ENCODE results near the gene BMP8B. TPM values are rescaled to one million over a fixed set of nuclear protein-coding genes. Genes with fewer than 3 reads are reported as not detected.

BMP8B gene
- total RNA-seq, 3 donors from 2014 or later (not counting 1 experiment from before 2014, with no cell fraction given): 2.8 to 4.3 (median 3.6) TPM

- no peak for TF ChIP-seq CTCF (IDR thresholded peaks at IDR 0.05)
- no peak overlapping the region for H3K27ac Mint-ChIP-seq
- no peak overlapping the region for H3K4me3 Mint-ChIP-seq
- H3K36me3 Mint-ChIP-seq: peaks cover 35% of the 10 kb centered on the region
- no peaks in the 10 kb centered on the region for H3K9me3 ChIP-seq (ENCODE audit: control insufficient read depth, insufficient read depth, low read length)
- peaks cover 9 to 14% of the 10 kb centered on the region in 2 donors for H3K4me1 Mint-ChIP-seq
- no peaks in the 10 kb centered on the region for H3K27me3 Mint-ChIP-seq (ENCODE audit: low read depth in 2 of 2)
- 97% methylated on average over 7 of the region's 7 CpGs for WGBS (ENCODE audit: insufficient coverage)
- no peak overlapping the region for H3K4me3 ChIP-seq (ENCODE audit: low read length)
- H3K27me3 ChIP-seq (ENCODE audit: control insufficient read depth, insufficient read depth, low read length): no peaks in the 10 kb centered on the region
- DNase-seq (no peak), ATAC-seq (no peak)
- H3K27ac ChIP-seq (ENCODE audit: low read length): no peak overlapping the region
- peaks cover 88% of the 10 kb centered on the region for H3K36me3 ChIP-seq (ENCODE audit: control insufficient read depth, insufficient read depth, low read length)
- no peaks in the 10 kb centered on the region for H3K9me3 Mint-ChIP-seq
- intact Hi-C loops (cut with micrococcal nuclease): no loop called here
- H3K4me1 ChIP-seq (ENCODE audit: control insufficient read depth, insufficient read depth, low read length): no peaks in the 10 kb centered on the region
Measured at GRCh38 chr1:39751595-39751994, 37.1 kb downstream of the BMP8B start.

GRCh38 chr1:39745016-39745670, 43.5 kb downstream of the BMP8B start:
- H3K27ac Mint-ChIP-seq: no peak overlapping the region

GRCh38 chr1:39738622-39739366, 49.9 kb downstream of the BMP8B start, which contains the start of gene PPIE:
Gene PPIE, plus strand, starts transcription at chr1:39738882. Its CDS starts 19 bp downstream, at chr1:39738901.
- Histone ChIP-seq H3K27me3 (ENCODE audit: control insufficient read depth, insufficient read depth, low read length) (no peaks in the 10 kb centered on the region), H3K36me3 (ENCODE audit: control insufficient read depth, insufficient read depth, low read length) (peaks cover 36% of the 10 kb centered on the region), H3K9me3 (ENCODE audit: control insufficient read depth, insufficient read depth, low read length) (no peaks in the 10 kb centered on the region), H3K27ac (ENCODE audit: low read length) (peak within 1 kb of the TSS; percentile 79), H3K4me1 (ENCODE audit: control insufficient read depth, insufficient read depth, low read length) (peaks cover 38% of the 10 kb centered on the region), H3K4me3 (ENCODE audit: low read length) (peak within 1 kb of the TSS; percentile 89)
- no peak for TF ChIP-seq CTCF (IDR thresholded peaks at IDR 0.05)
- under 1% methylated on average over 52 of the region's 52 CpGs for WGBS (ENCODE audit: insufficient coverage)
- DNase-seq (peak; percentile 74 to 95), ATAC-seq (peak; percentile 92 to 94 (median 93))
- intact Hi-C loops (cut with micrococcal nuclease): no loop called here
- H3K27ac Mint-ChIP-seq: peak within 1 kb of the TSS; percentile 85 to 96
- H3K9me3 Mint-ChIP-seq: peaks cover 2 to 5% of the 10 kb centered on the region in 2 donors
- H3K27me3 Mint-ChIP-seq (ENCODE audit: low read depth in 2 of 2): no peaks in the 10 kb centered on the region
- peaks cover 18% of the 10 kb centered on the region for H3K36me3 Mint-ChIP-seq
- peaks cover 42% of the 10 kb centered on the region in 2 donors for H3K4me1 Mint-ChIP-seq
- H3K4me3 Mint-ChIP-seq: peak within 1 kb of the TSS; percentile 91

More at GRCh38 chr1:39745016-39745670, 43.5 kb downstream of the BMP8B start:
- Histone ChIP-seq H3K9me3 (ENCODE audit: control insufficient read depth, insufficient read depth, low read length) (no peaks in the 10 kb centered on the region), H3K27me3 (ENCODE audit: control insufficient read depth, insufficient read depth, low read length) (no peaks in the 10 kb centered on the region), H3K4me1 (ENCODE audit: control insufficient read depth, insufficient read depth, low read length) (no peaks in the 10 kb centered on the region), H3K27ac (ENCODE audit: low read length) (no peak overlapping the region), H3K36me3 (ENCODE audit: control insufficient read depth, insufficient read depth, low read length) (peaks cover 90% of the 10 kb centered on the region), H3K4me3 (ENCODE audit: low read length) (no peak overlapping the region)
- ATAC-seq: no peak
- Mint-ChIP-seq H3K4me3 (no peak overlapping the region), H3K27me3 (ENCODE audit: low read depth in 2 of 2) (no peaks in the 10 kb centered on the region), H3K4me1 (peaks cover 14% of the 10 kb centered on the region in 2 donors), H3K36me3 (peaks cover 35% of the 10 kb centered on the region), H3K9me3 (no peaks in the 10 kb centered on the region)
- no peak for DNase-seq
- intact Hi-C loops (cut with micrococcal nuclease): no loop called here
- no peak for TF ChIP-seq CTCF (IDR thresholded peaks at IDR 0.05)
- WGBS (ENCODE audit: insufficient coverage): 97% methylated on average over 16 of the region's 16 CpGs

Measured in natural killer cell (primary cell).